HL-60 (cell line): Measurements from ENCODE around the gene SSH2.

Experiments used
- DNase-seq, 2 experiments: peaks; one replicate each; pipeline ENCODE4 v3.0.0-alpha.2; 2010 to 2020; ENCODE audit warnings: low read depth in 1 of 2, low spot score in 1 of 2
- H3K27ac ChIP-seq: fragments of 250-450 bp; sonication (Bioruptor Pico); replicated peaks from 2 replicates; pipeline ENCODE4 v1.5.1; 2020; ENCODE audit warnings: mild to moderate bottlenecking, moderate library complexity
- H3K27me3 ChIP-seq: fragments of 250-450 bp; sonication (Bioruptor Pico); 2 replicates; pipeline ENCODE4 v1.5.1; 2021; ENCODE audit warnings: mild to moderate bottlenecking, moderate library complexity; ENCODE audit not compliant: insufficient read depth, poor library complexity, severe bottlenecking
- H3K4me3 ChIP-seq: replicated peaks from 2 replicates; pipeline ENCODE4 v1.5.1; 2011; ENCODE audit warnings: mild to moderate bottlenecking, control low read depth, low read length; ENCODE audit not compliant: insufficient read depth
- GABPA ChIP-seq: IDR thresholded peaks from 2 replicates; pipeline ENCODE4 v1.6.1; 2012; ENCODE audit warnings: low read depth
- POLR2AphosphoS5 ChIP-seq: IDR thresholded peaks from 2 replicates; pipeline ENCODE4 v1.6.1; 2012; ENCODE audit warnings: low read depth
- SPI1 ChIP-seq: IDR thresholded peaks from 2 replicates; pipeline ENCODE4 v1.6.1; 2012; ENCODE audit warnings: low read depth, mild to moderate bottlenecking, borderline replicate concordance
- TF ChIP-seq, protein P1 (sequence below): IDR thresholded peaks from one replicate; pipeline ENCODE4 v1.5.1; 2011; ENCODE audit warnings: low read length, control low read depth, inconsistent platforms; ENCODE audit not compliant: insufficient read depth
- TF ChIP-seq, protein P2 (sequence below): IDR thresholded peaks from 2 replicates; pipeline ENCODE4 v1.6.1; 2012; ENCODE audit warnings: low read depth; ENCODE audit not compliant: insufficient replicate concordance

Gene SSH2

DNA sequence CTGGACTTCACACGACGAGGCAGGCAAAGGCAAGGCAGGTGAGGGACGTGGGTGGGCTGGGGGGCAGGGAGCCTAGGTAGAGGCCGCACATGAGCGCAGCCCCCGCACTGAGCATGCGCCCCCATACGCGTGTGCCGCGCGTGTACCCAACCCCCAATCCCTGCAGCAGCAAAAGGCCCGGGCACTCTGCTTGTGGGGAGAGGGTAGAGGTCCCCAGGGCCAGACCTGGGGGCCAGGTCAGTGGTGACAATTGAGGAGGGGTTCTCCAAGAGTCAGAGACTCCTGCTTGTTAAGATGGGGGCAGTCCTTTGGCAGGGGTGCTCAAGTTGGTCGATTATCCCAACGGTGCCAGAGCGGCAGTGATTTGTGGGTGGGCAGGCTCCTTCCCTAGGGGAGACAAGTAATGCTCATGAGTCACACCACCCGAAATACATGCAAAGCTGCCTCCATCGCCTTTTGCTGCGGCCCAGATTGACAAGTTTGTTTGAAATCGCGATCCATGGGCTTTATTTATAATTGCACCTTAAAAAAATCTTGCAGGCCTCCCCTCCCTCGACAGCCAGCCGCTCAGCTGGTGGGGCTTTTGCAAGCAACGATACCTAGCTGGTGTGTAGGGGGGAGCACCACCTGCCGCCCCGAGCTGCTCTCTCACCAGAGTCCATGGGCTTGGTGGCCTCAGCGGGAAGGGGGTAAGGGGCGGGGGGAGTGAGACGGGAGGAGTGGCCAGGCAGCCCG lies 339.4 kb downstream of the SSH2 start:
- H3K4me3 ChIP-seq: peak overlapping the region; percentile 48

DNA sequence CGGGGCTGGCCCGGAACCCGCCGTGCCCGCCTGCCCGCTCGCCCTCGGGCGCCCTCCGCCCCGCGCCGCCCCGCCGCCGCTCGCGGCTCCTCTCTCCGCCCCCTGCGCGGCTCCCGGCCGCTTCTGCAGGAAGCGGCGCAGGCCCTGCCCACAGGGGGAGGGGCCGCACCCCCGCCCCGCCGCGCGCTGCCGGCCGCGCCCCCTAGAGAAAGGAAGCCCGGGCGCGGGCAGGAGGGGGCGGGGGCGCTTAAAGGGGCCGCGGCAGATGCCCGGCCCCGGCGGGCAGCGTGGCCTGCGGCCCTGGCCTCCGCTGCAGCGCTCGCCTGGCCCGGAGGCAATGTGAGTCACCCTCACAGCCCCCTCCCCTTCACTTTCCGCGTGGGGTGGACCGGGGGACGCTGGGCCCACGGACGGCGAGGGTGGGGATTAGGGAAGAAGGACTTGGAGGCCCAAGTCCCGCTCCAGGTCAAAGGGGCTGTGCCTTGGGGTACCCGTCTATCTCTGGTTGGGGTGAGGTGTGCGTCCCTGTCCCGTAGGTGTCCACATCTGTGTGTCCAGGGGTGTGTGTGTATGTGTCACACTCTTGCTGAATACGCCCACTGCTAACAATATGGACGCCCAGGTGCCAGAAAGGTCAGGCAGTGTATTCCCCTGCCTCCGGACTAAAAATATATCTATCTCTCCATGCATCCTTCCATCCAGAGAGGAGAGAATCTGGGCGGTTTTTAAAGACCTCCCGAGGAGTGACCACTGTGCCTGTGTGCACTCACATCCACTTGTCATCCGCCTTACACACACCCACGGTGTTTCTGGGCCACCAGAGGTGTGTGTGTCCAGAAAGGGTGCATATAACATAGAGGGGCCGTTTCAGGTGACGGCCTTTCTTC lies 340.3 kb downstream of the SSH2 start, which contains the start of gene GIT1:
GIT1 (minus strand) TSS at position 125 of the 887 bp plus-strand sequence. CDS start 270 bp downstream, outside the sequence.
- H3K27me3 ChIP-seq: no peaks in the 10 kb centered on the region
- peak; percentile 60 to 79 for DNase-seq
- H3K27ac ChIP-seq: peak within 1 kb of the TSS; percentile 70
- no peak for TF ChIP-seq GABPA
- TF ChIP-seq, protein P1, sequence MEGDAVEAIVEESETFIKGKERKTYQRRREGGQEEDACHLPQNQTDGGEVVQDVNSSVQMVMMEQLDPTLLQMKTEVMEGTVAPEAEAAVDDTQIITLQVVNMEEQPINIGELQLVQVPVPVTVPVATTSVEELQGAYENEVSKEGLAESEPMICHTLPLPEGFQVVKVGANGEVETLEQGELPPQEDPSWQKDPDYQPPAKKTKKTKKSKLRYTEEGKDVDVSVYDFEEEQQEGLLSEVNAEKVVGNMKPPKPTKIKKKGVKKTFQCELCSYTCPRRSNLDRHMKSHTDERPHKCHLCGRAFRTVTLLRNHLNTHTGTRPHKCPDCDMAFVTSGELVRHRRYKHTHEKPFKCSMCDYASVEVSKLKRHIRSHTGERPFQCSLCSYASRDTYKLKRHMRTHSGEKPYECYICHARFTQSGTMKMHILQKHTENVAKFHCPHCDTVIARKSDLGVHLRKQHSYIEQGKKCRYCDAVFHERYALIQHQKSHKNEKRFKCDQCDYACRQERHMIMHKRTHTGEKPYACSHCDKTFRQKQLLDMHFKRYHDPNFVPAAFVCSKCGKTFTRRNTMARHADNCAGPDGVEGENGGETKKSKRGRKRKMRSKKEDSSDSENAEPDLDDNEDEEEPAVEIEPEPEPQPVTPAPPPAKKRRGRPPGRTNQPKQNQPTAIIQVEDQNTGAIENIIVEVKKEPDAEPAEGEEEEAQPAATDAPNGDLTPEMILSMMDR: no peak
- TF ChIP-seq, protein P2, sequence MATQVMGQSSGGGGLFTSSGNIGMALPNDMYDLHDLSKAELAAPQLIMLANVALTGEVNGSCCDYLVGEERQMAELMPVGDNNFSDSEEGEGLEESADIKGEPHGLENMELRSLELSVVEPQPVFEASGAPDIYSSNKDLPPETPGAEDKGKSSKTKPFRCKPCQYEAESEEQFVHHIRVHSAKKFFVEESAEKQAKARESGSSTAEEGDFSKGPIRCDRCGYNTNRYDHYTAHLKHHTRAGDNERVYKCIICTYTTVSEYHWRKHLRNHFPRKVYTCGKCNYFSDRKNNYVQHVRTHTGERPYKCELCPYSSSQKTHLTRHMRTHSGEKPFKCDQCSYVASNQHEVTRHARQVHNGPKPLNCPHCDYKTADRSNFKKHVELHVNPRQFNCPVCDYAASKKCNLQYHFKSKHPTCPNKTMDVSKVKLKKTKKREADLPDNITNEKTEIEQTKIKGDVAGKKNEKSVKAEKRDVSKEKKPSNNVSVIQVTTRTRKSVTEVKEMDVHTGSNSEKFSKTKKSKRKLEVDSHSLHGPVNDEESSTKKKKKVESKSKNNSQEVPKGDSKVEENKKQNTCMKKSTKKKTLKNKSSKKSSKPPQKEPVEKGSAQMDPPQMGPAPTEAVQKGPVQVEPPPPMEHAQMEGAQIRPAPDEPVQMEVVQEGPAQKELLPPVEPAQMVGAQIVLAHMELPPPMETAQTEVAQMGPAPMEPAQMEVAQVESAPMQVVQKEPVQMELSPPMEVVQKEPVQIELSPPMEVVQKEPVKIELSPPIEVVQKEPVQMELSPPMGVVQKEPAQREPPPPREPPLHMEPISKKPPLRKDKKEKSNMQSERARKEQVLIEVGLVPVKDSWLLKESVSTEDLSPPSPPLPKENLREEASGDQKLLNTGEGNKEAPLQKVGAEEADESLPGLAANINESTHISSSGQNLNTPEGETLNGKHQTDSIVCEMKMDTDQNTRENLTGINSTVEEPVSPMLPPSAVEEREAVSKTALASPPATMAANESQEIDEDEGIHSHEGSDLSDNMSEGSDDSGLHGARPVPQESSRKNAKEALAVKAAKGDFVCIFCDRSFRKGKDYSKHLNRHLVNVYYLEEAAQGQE: no peak
- TF ChIP-seq POLR2AphosphoS5: no peak
- TF ChIP-seq SPI1: no peak
- H3K4me3 ChIP-seq: peak within 1 kb of the TSS; percentile 82

More for the DNA sequence above, 339.4 kb downstream of the SSH2 start:
- Histone ChIP-seq H3K27me3 (no peaks in the 10 kb centered on the region), H3K27ac (no peak overlapping the region)
- TF ChIP-seq POLR2AphosphoS5 (no peak), SPI1 (no peak), GABPA (no peak)
- TF ChIP-seq, protein P1: no peak
- TF ChIP-seq, protein P2: no peak
- no peak for DNase-seq

DNA sequence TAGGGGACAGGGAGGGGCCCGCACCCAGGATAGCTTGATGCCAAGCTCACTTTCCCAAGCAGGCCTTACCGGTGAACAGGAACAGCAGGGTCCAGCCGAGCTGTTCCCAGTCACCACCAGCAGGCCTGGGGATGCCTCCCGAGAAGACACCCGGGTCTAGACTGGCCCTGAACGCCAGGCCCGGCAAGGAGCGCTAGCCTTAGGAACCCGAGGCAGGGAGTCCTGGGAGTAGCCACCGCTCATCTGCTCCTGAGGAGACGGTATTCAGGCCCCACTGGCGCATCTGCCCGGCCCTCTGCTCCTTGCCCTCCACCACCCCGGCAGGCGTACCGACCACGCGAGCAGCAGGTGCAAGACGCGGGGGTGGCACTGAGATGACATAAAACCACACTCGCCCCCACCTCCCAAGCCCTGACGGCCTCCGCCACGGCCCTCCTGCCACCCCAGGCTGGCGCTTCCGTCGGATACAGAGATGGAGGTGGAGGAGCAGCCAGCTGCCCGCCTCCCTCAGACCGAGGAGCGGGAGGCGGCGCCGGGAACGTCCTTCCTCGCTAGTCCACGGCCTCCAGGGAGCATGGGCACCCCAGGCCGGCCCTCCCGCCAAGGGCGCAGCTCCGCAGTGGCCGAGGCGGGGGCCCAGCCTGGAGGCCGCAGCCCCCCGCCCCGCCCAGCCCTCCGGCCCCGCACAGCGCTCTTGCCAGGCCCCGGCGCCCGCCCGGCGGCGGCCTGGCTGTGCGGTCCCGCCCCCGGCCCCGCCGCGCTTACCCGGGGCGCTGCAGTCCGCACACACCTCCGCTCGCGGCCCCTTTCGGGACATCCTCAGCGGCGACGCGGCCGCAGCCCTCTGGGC lies 341.2 kb downstream of the SSH2 start:
- H3K27me3 ChIP-seq: no peaks in the 10 kb centered on the region
- DNase-seq: peak in 1 of 2 experiments; percentile 21
- peak overlapping the region; percentile 82 for H3K4me3 ChIP-seq
- TF ChIP-seq POLR2AphosphoS5: no peak
- TF ChIP-seq, protein P1: no peak
- no peak for TF ChIP-seq SPI1
- no peak for TF ChIP-seq GABPA
- TF ChIP-seq, protein P2: no peak
- H3K27ac ChIP-seq: peak overlapping the region; percentile 47
